Trophoblast cell (in vitro differentiated cells and primary cell): ENCODE results near the gene RNF157.

Experiments used
- DNase-seq, 2 donors: peaks; one replicate each; pipeline ENCODE4 v3.0.0-alpha.2; 2016
- H2AFZ ChIP-seq: 2 replicates; pipeline ENCODE4 v1.6.1; 2013; ENCODE audit warnings: low read length, moderate library complexity, mild to moderate bottlenecking; ENCODE audit not compliant: insufficient read depth, poor library complexity
- H2AK5ac ChIP-seq: 2 replicates; pipeline ENCODE4 v1.6.1; 2013; ENCODE audit warnings: mild to moderate bottlenecking, low read length
- H2BK120ac ChIP-seq: 2 replicates; pipeline ENCODE4 v1.6.1; 2013; ENCODE audit warnings: low read length, mild to moderate bottlenecking, moderate library complexity; ENCODE audit not compliant: insufficient read depth, poor library complexity
- H2BK12ac ChIP-seq: 2 replicates; pipeline ENCODE4 v1.6.1; 2013; ENCODE audit warnings: mild to moderate bottlenecking, low read length, moderate library complexity
- H2BK5ac ChIP-seq: 2 replicates; pipeline ENCODE4 v1.6.1; 2013; ENCODE audit warnings: low read length, low read depth, moderate library complexity, mild to moderate bottlenecking; ENCODE audit not compliant: poor library complexity
- H3K14ac ChIP-seq: 2 replicates; pipeline ENCODE4 v1.6.1; 2013; ENCODE audit warnings: mild to moderate bottlenecking, low read length
- H3K18ac ChIP-seq: 2 replicates; pipeline ENCODE4 v1.6.1; 2013; ENCODE audit warnings: mild to moderate bottlenecking, low read length
- H3K23ac ChIP-seq: 2 replicates; pipeline ENCODE4 v1.6.1; 2013; ENCODE audit warnings: low read length
- H3K27ac ChIP-seq: 2 replicates; pipeline ENCODE4 v1.5.1; 2013; ENCODE audit warnings: low read depth, mild to moderate bottlenecking, inconsistent platforms, low read length, moderate library complexity
- H3K27me3 ChIP-seq: 2 replicates; pipeline ENCODE4 v1.6.1; 2013; ENCODE audit warnings: inconsistent platforms, mild to moderate bottlenecking, low read length, moderate library complexity; ENCODE audit not compliant: insufficient read depth
- H3K36me3 ChIP-seq, 2 experiments: 1 replicate in 1 of 2; 2 replicates in 1 of 2; pipeline ENCODE4 v1.6.1; 2013; ENCODE audit warnings: low read length in 2 of 2, mild to moderate bottlenecking in 2 of 2, moderate library complexity in 1 of 2; ENCODE audit not compliant: insufficient read depth in 2 of 2, control insufficient read depth in 1 of 2
- H3K4ac ChIP-seq: 2 replicates; pipeline ENCODE4 v1.6.1; 2013; ENCODE audit warnings: low read depth, mild to moderate bottlenecking, low read length, moderate library complexity
- H3K4me1 ChIP-seq, 2 experiments: 1 replicate in 1 of 2; 2 replicates in 1 of 2; pipeline ENCODE4 v1.6.1; 2013; ENCODE audit warnings: low read length in 2 of 2, mild to moderate bottlenecking in 2 of 2, moderate library complexity in 1 of 2; ENCODE audit not compliant: insufficient read depth in 2 of 2, control insufficient read depth in 1 of 2
- H3K4me2 ChIP-seq: 2 replicates; pipeline ENCODE4 v1.6.1; 2013; ENCODE audit warnings: inconsistent platforms, mild to moderate bottlenecking, low read length, moderate library complexity
- H3K4me3 ChIP-seq: 2 replicates; pipeline ENCODE4 v1.5.1; 2013; ENCODE audit warnings: mild to moderate bottlenecking, low read depth, low read length, inconsistent platforms
- H3K79me1 ChIP-seq: one replicate; pipeline ENCODE4 v1.6.1; 2013; ENCODE audit warnings: low read length
- H3K79me2 ChIP-seq: 2 replicates; pipeline ENCODE4 v1.6.1; 2013; ENCODE audit warnings: low read length, mild to moderate bottlenecking; ENCODE audit not compliant: control insufficient read depth, insufficient read depth, poor library complexity
- H3K9ac ChIP-seq: 2 replicates; pipeline ENCODE4 v1.6.1; 2013; ENCODE audit warnings: mild to moderate bottlenecking, low read length
- H3K9me3 ChIP-seq: 2 replicates; pipeline ENCODE4 v1.6.1; 2013; ENCODE audit warnings: low read depth, mild to moderate bottlenecking, control low read depth, inconsistent platforms, low read length; ENCODE audit not compliant: insufficient read depth
- H4K12ac ChIP-seq: 2 replicates; pipeline ENCODE4 v1.6.1; 2013; ENCODE audit warnings: low read depth, mild to moderate bottlenecking, low read length, moderate library complexity
- H4K8ac ChIP-seq: 2 replicates; pipeline ENCODE4 v1.6.1; 2013; ENCODE audit warnings: low read depth, mild to moderate bottlenecking, low read length, moderate library complexity
- H4K91ac ChIP-seq: one replicate; pipeline ENCODE4 v1.6.1; 2013; ENCODE audit warnings: low read depth, mild to moderate bottlenecking, low read length, moderate library complexity
- WGBS: extraction: QIAGEN DNeasy Blood & Tissue Kit; methylation state at CpG from one replicate; pipeline ENCODE4 v1.1.7; 2013; ENCODE audit warnings: missing lambda C conversion rate; ENCODE audit not compliant: insufficient read length, insufficient coverage; ENCODE audit errors: extremely low coverage; 5-methylcytosine and 5-hydroxymethylcytosine counted together

Gene RNF157

GRCh38 chr17:76152591-76152990 is 87.7 kb downstream of the RNF157 start:
- Histone ChIP-seq H3K79me1 (no peaks in the 10 kb centered on the region), H2AK5ac (no peak overlapping the region), H3K23ac (no peak overlapping the region), H4K91ac (no peak overlapping the region), H3K18ac (no peak overlapping the region), H3K4me1 (no peaks in the 10 kb centered on the region), H2AFZ (no peak overlapping the region), H3K4me3 (no peak overlapping the region), H3K27me3 (no peaks in the 10 kb centered on the region), H4K8ac (no peak overlapping the region), H3K36me3 (no peaks in the 10 kb centered on the region), H2BK5ac (no peak overlapping the region), H3K9me3 (no peaks in the 10 kb centered on the region), H3K4ac (no peak overlapping the region), H3K27ac (no peak overlapping the region), H3K14ac (no peak overlapping the region), H3K9ac (no peak overlapping the region), H3K4me2 (no peak overlapping the region), H2BK12ac (no peak overlapping the region), H4K12ac (no peak overlapping the region), H2BK120ac (no peak overlapping the region), H3K79me2 (no peaks in the 10 kb centered on the region)
- no CpG with 5 or more reads among the region's 7 CpGs for WGBS
- DNase-seq: no peak

- Histone ChIP-seq H3K4me3 (no peak overlapping the region), H3K9ac (no peak overlapping the region), H4K8ac (no peak overlapping the region), H3K4me1 (no peaks in the 10 kb centered on the region), H2BK12ac (no peak overlapping the region), H3K14ac (no peak overlapping the region), H2BK120ac (no peak overlapping the region), H3K27me3 (no peaks in the 10 kb centered on the region), H3K79me1 (no peaks in the 10 kb centered on the region), H3K36me3 (no peaks in the 10 kb centered on the region), H3K18ac (no peak overlapping the region), H2AFZ (no peak overlapping the region), H3K23ac (no peak overlapping the region), H3K27ac (no peak overlapping the region), H4K12ac (no peak overlapping the region), H4K91ac (no peak overlapping the region), H3K4me2 (no peak overlapping the region), H3K79me2 (no peaks in the 10 kb centered on the region), H3K4ac (no peak overlapping the region), H2BK5ac (no peak overlapping the region), H3K9me3 (no peaks in the 10 kb centered on the region), H2AK5ac (no peak overlapping the region)
- DNase-seq: no peak
- no CpG with 5 or more reads among the region's 8 CpGs for WGBS
Observed at GRCh38 chr17:76151896-76152454, 88.3 kb downstream of the RNF157 start.

DNA sequence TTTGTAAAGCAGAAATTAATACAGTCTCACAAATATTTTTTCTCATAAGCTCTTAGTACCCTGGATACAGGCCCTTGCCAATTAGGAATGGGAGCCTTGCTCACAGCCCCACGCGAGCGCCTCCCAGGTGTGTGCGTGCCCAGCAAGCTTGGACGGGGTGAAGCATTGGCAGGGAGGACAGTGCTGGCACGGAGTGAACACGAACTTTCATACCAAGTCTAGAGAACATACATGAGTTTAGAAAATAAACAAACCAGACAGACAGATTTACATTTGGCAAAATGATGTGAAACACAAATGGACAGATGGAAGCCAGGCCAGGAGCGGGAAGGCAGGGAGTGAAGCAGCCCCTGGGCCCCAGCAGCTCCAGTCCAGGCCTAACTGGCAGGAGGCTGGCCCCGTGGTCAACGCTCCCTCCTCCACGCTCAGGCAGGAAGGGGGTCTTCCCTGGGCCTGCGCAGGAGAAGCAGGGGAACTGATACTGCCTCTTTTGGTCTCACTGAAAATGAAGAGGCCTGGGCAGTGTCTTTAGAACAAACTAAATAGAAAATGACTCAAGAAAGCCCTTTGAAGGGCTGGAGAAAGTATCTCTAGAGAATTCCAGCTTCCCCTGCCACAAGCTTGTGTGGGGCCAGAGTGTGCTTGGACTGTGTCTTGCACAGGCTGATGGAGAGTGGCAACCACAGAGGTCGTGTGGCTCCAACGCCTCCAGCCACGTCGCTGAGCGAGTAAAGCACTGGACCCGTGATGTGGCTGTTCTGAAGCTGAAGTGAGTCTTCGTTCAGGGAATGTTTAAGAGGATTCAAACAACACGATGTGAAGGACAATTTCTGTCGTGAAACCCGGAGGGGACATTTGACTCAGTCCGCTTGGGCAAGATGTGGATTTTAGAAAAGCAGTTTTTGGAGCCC is 89.3 kb downstream of the RNF157 start:
- Histone ChIP-seq H3K4ac (no peak overlapping the region), H2BK12ac (no peak overlapping the region), H3K18ac (no peak overlapping the region), H4K8ac (no peak overlapping the region), H3K4me1 (no peaks in the 10 kb centered on the region), H2AFZ (no peak overlapping the region), H3K9me3 (no peaks in the 10 kb centered on the region), H3K27me3 (no peaks in the 10 kb centered on the region), H2AK5ac (no peak overlapping the region), H4K91ac (no peak overlapping the region), H3K14ac (no peak overlapping the region), H2BK120ac (no peak overlapping the region), H3K4me2 (no peak overlapping the region), H2BK5ac (no peak overlapping the region), H3K27ac (no peak overlapping the region), H4K12ac (no peak overlapping the region), H3K36me3 (no peaks in the 10 kb centered on the region), H3K9ac (no peak overlapping the region), H3K4me3 (no peak overlapping the region), H3K23ac (no peak overlapping the region), H3K79me2 (no peaks in the 10 kb centered on the region), H3K79me1 (no peaks in the 10 kb centered on the region)
- no peak for DNase-seq
- no CpG with 5 or more reads among the region's 23 CpGs for WGBS

DNA sequence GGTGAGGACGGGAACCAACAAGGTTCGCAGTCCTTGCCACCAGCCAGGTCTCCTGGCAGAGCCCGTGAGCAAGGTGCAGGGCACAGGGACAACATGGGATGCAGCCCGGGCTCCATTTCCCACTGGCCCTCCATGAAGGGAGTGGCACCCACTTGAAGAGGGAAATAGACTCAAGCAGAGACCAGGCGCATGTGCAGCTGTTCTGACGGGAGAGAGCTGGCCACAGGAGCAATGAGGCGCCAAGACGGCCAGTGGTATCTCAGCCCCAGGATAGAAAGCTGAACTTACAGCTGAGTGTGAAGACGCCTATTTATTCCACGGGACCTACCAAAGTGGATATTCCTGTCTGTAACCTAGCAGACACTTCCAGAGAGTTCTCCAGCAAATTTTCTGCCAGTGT is 91.1 kb downstream of the RNF157 start:
- no peak overlapping the region for H3K4me3 ChIP-seq
- no peaks in the 10 kb centered on the region for H3K36me3 ChIP-seq
- no peak overlapping the region for H4K91ac ChIP-seq
- no peak overlapping the region for H4K8ac ChIP-seq
- no peak overlapping the region for H2BK120ac ChIP-seq
- no peak overlapping the region for H3K9ac ChIP-seq
- H3K27me3 ChIP-seq: no peaks in the 10 kb centered on the region
- H2BK5ac ChIP-seq: no peak overlapping the region
- no peak overlapping the region for H3K14ac ChIP-seq
- H3K79me2 ChIP-seq: no peaks in the 10 kb centered on the region
- H2AFZ ChIP-seq: no peak overlapping the region
- no peaks in the 10 kb centered on the region for H3K79me1 ChIP-seq
- H3K18ac ChIP-seq: no peak overlapping the region
- H2AK5ac ChIP-seq: no peak overlapping the region
- no peak overlapping the region for H3K4me2 ChIP-seq
- no peak overlapping the region for H3K4ac ChIP-seq
- no CpG with 5 or more reads among the region's 10 CpGs for WGBS
- no peak overlapping the region for H3K23ac ChIP-seq
- no peak for DNase-seq
- no peaks in the 10 kb centered on the region for H3K9me3 ChIP-seq
- no peak overlapping the region for H2BK12ac ChIP-seq
- no peak overlapping the region for H4K12ac ChIP-seq
- no peak overlapping the region for H3K27ac ChIP-seq
- H3K4me1 ChIP-seq: no peaks in the 10 kb centered on the region
